GM19324 (cell line): ENCODE measurements around the gene KCNIP1.

Source experiments
- ATAC-seq: cut with Tn5 transposase; IDR thresholded peaks from one replicate; pipeline ENCODE4 v1.9.1; 2021; ENCODE audit warnings: mild to moderate bottlenecking, moderate library complexity; ENCODE audit not compliant: unreplicated experiment, low FRiP score

Gene KCNIP1

DNA sequence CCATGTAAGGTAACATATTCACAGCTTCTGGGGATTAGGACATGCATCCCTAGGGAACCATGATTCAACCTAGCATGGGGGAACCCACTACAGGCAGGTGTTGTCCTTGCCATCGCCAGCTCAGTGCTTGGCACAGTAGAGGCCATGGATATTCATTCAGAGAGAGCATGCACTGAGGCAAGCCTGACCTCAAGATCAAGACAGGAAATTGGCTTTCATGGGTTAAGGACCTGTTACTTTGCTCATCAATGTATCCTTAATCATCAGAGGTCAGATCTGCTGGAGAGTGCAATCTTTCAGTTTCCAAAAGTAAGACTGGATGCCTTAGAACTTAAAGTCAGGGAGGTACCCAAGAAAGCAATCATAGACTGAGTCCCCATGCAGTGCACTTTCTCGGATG is 84.0 kb downstream of the KCNIP1 start:
- ATAC-seq, result no peak

GRCh38 chr5:170589643-170590042 is 85.8 kb downstream of the KCNIP1 start:
- no peak for ATAC-seq

DNA sequence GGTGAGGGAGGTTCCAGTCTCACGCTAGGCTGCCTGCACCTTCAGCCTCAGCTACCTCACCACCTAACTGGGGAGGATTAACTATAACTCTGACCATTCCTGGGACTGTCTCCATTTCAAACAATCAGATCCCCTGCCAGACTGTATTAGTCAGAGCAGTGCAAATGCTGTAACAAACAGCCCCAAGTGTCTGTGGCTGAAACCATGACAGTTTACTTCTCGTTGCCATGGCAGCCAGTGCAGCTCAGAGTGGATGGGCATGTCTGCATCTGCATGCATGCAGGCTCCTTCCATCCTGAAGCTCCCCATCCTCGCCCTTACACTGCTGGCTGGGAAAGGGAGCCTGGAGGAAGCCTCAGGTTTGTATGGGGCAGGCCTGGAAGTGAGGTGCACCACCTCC is 86.7 kb downstream of the KCNIP1 start:
- ATAC-seq, result no peak

DNA sequence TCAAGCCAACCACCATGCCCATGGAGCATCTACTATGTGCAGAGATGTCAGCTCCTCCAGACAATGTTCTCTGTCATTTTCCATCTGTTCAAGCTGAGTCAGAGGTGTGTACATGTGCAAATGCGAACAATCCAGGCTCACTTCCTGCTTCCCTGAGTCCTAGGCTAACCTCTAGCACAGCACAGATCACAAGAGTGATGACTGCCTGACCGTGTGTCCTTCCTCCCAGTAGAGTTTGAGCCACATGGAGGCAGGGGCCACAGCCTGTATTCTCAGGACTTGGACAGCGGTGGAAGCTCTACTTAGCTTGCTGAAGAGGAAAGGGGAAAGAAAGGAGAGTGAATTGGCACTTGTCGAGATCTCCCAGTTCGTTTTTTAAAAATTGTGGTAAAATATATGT is 87.2 kb downstream of the KCNIP1 start:
- ATAC-seq, result no peak

DNA sequence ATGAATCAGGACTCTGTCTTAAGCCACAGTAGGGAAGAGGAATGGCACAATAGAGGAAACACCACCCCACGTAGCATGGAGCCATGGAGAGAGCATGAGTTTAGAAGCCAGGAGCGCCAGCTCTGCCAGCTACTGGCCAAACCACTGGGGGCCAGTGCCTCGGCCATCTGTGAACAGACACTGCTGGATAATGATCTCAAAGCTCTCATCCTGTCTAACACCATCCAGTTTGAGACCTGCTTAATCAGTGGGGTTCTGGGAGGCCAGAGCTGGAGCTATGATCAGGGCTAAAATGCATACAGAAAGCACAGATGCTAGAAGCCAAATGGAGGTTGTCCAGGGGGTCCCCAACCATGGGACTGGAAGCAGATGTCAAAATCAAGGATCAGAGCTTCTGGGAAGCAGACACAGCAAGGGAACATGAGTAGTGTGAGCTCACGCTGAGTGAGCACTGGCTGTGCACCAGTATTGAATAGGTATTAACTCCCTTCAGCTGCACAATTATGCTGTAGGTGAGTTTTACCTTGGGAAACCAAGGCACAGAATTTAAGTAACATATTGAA is 92.7 kb downstream of the KCNIP1 start:
- no peak for ATAC-seq

DNA sequence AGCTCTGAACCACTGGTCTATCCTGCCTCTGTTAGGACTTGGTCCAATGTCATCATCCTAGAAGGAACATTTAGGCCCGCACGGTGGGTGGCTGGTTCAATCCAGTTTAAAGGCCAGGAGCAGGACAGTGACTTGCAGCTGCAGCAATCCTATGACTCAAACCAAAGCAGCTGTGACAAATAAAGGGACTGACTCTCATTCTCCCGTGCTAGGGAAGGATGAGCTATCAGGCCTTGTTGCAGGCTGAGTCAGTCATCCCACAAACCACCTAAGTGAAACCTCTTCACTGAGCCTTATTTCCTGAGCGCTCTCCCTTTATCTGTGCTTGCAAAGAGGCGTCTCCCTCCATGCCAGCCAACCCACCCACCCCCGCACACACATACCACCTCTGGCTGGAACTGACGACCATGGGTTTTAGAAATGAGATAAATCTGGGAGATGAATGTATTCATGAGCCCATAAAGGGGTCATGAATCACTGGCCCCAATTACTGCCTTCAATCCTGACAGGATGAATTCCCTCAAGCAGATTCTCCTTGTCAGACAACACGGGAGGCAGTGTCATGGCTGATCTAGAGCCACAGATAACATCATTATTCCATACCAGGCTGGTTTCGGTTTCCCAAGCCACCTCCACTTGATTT is 93.4 kb downstream of the KCNIP1 start:
- no peak for ATAC-seq

GRCh38 chr5:170597872-170598271 is 94.1 kb downstream of the KCNIP1 start:
- no peak for ATAC-seq

DNA sequence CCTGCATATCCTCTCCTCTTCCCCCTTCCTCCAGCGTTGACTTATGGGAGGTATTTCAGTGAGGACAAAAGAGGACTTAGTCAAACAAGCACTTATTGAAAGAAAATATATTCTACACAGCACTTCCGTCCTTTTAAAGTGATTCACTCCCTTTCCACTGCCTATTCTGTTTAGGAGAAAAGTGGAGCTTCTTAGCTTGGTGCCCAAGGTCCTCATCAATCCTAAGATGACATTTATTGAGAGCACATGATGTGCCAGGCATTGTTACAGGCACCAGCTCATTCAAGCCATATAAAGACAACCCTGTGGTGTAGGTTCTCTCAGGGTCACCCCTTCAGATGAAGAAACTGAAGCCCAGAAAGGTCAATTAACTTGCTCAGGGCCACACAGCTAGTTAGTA is 95.9 kb downstream of the KCNIP1 start:
- no peak for ATAC-seq

DNA sequence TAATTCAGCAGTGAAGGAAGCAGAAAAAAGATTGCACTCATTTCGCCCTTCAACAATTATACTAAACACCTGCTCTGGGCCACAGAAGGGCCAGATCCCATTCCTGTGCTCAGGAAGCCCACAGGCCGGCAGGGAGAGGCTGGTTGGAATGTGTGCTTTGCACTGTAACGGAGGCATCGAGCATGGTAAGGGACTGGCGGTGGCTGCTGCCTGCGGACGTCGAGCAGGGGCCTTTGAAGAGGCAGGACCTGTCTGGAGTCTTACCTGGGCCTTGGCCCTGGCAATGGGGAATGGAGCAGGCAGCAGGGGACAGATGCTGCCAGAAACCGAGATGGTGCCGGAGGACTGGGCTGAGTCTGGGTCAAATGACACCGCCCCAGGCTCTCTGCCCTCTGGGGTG is 97.8 kb downstream of the KCNIP1 start:
- ATAC-seq, result no peak

DNA sequence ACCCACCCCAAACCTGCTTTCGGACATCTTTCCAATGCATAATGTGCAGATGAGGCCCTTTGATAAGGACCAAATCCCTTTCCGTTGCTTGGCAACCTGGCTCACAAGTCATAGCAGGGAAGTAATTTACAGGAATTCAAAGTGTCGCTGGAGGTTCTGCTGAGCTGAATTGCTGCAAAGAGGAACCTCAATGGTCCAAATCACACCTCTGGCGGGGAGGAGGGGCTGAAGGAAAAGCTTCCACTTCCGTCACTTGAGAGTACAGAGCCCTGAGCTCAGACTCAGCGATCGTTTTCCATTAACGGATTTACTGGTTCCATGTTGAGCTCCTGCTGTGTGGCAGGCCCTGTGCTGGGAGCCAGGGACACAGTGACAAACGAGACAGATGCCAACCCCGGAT is 99.3 kb downstream of the KCNIP1 start:
- ATAC-seq, result no peak

DNA sequence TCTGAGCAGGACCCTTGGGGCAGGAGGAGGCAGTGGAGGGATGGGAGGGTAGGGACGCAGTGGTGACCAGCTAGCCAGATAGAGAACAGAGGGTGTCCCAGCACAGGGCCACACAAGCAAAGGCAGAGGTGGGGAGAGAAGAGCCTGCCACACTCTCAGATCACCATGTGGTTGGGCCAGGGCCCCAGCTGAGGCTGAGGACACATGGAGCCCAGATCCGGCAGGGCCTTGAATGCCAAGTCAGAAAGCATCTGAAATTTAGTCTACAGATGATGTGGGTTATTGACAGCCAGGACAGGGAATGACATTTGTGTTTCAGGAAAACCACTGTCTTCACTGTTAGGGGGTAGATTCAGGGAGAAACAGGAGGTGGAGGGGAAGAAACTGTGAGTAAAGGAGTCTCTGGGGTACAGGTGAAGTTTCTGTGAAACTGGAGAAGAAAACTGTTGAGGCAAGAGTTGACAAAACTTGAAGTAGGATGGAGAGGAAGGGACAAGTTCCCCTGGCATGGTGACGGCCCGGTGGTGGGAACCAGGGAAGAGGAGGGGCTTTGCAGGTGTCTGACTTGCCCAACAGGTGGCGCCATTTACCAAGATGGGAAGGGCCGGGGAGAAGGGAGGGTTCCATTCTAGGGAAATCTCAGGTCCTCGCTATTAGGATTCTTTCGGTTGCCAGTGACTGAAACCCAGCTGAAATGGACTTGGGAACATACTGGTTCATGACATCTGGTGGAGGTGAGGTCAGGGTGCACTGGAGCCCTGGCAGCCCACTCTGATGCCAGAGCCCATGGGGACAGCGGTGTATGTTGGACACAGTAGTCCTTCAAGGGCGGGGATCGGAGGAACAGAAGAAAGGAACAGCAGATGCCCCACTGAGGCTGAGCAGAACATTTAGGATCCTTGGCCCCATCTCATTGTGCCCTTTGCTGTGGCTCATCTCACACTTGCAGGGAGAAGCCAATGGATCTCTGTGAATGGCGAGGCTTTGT is 100.1 kb downstream of the KCNIP1 start:
- ATAC-seq, result peak; percentile 40

- ATAC-seq, result no peak
Observed at GRCh38 chr5:170606941-170607340, 103.1 kb downstream of the KCNIP1 start.

DNA sequence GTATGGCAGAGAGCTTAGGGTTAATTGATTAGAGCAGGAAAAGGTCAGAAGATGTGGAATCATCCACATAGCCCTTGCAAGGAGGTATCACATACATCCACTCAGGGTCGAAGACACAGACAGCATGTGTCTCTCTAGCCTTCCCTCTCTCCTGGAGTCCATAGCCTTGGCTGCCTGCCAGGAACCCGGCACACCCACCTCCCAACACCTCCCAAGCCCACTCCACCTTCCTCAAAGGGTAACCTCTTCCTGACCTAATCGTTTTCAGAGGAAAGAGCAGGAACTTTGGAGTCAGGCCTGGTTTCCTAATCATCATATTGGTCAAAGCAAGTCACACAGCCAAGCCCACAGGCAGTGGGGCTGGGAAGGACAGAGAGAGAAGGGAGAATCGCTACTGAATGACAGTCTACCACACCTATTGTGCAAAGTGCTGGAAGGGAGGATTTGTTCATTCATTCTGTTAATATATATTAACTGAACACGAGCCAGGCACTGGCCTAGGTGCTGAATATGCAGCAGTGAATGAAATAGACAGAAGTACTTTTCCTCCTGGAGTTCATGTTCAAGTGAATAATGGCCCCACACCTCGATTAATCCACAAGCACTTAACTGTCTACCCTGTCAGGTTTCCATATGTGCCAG is 107.8 kb downstream of the KCNIP1 start:
- no peak for ATAC-seq

DNA sequence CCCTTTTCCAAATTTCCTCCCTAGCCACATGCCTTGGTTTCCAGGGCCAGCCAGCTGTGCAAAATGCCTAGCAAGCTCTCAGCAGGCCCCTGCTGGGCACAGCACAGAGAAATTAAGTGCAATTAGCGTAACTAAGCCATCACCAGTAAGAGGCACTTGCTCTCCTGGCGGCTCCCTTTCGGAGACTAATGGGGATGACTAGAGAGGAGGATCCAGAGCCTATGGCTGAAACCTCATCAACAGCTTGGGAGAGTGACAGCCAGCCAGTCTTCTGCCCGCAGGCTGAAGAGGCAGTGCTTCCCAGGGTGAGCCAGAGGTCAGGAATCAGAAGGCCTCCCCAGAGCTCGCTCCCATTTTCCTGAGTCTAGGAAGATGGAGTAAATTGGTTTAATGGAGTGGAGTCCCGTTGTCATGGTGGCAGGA is 108.4 kb downstream of the KCNIP1 start:
- no peak for ATAC-seq

DNA sequence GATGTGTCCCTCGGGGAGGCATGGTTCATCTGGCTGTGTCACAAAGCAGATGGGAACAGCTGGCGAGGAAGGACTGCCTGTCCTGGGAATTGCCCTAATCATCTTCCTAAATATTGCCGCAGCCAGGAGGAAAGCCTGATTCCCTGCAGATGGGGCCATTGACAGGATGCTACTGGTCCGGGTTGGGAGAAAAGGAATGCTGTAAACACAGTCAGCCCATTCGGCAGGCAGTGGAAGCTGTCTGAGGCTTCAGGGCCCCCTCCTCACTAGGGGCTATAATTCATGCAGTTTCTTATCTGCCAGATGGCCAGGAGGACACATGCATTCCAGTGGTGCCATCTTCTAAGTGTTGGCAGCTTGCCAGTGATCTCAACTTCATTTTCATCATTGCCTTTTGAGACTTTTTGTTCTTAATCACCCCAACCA is 110.3 kb downstream of the KCNIP1 start:
- ATAC-seq, result no peak

DNA sequence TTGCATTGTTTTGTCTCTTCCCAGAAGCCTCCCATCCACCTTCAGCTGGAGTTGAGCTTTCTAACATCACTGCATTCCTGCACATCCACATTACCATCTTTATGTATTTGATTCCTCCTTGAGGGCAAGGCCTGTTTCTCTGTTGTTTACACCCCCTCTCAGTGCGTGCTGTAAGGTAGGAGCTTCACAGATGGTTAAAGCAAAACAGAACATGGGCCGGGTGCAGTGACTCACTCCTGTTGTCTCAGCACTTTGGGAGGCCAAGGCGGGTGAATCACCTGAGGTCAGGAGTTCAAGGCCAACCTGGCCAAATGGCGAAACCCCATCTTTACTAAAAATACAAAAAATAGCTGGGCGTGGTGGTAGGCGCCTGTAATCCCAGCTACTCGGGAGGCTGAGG is 110.9 kb downstream of the KCNIP1 start:
- no peak for ATAC-seq

GRCh38 chr5:170617533-170618490 is 114.0 kb downstream of the KCNIP1 start:
- ATAC-seq, result no peak

GRCh38 chr5:170619869-170620268 is 116.0 kb downstream of the KCNIP1 start:
- no peak for ATAC-seq

- ATAC-seq, result no peak
Observed at GRCh38 chr5:170622933-170623332, 119.1 kb downstream of the KCNIP1 start.
